A549 treated with ZK216348 at 1 μM for 4 hours (cell line): Measurements from ENCODE around the gene SRM. TPM values are rescaled to one million over a fixed set of nuclear protein-coding genes. Genes with fewer than 3 reads are reported as not detected.

Source experiments
- total RNA-seq: library from RNA; stranded (reverse); fragments of 200-300 nt; extraction: Qiagen RNA extraction; gene quantifications from 5 replicates; pipeline ENCODE4 v1.2.3, GENCODE V29; 2022; ENCODE audit warnings: low read depth

Gene SRM
- total RNA-seq = 102 to 210 TPM (median 208 TPM) in 5 replicates

DNA sequence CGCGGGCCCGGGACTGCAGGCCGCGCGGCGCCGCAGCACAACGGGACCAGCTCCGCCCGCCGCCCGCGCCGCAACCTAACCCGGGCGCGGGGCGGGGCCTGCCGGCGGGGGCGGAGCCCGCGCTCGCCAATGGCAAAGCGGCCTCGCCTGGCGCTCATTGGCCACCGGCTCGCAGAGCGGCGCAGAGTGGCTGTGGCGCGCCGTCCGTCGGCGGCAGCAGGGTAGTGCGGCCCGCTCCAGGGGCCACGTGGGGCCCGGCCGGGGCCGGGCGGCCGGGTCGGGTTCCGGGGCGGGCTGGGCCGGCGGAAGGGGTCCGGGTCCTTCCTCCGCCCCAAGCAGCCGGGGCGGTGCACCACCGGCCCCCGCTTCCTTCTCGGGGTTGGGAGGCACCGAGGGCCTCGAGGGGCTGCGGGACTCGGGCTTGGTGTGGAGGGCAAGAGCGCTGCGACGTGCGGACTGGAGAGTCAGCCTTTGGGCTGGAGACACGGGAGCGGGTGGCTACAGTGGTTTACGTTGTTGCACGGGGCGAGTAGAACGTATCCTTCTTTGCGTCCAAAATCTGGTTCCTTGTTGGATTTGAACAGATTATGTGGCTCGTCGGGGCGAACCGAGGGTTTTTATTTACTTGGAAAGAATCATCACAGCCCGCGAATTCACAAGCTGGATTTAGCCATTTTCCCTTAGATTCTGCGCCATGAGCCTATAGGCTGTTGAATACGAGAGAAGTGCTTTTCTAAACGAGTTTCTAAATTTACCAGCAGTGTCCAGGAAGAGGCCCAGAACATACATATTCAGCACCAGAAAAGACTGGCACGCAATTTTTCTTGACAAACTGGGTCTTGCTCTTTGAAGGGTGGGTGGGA, at the start of gene SRM:
Gene SRM (minus strand): TSS at position 51 of the 863 bp plus-strand sequence. CDS start 75 bp downstream, outside the sequence.

DNA sequence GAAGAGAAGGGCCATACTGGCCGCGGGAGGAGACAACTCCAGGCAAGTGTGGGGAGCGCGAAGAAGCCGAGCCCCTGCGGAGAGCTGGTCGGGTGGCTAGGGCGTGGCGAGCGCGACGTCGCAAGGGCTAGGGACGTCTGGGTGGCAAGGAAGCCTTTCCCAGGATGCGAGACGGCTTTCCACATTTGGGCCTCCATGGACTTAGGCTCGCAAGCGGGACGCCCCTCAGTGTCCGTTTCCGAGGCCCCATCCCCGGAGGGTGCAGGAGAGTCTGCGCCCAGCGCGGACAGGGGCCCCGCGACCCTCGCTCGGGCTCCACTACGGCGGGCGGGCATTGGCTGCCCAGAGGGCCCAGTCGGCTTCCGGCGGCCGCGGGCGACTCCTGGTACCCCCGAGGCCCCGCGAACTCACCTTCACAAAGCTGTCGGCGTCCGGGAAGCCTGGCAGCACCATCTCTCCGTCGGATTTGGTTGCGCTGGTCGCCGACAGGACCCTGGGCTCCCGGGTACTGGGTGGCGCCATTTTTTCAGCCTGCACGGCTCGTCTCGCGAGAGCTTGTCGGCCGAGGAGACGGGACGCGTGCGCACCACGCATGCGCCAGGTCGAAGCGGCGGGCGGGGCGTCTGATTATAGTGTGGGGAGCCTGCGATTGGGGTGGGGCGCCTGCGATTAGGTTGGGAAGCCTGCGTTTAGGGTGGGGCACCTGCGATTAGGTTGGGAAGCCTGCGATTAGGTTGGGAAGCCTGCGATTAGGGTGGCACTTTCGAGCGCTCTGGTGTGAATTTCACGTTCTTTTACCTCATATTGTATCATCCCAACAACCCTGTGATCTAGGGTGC, 39.7 kb upstream of the SRM start, which contains the start of gene EXOSC10:
Gene EXOSC10 (minus strand): TSS at position 560 of the 839 bp plus-strand sequence. CDS start 38 bp downstream, at position 522.

DNA sequence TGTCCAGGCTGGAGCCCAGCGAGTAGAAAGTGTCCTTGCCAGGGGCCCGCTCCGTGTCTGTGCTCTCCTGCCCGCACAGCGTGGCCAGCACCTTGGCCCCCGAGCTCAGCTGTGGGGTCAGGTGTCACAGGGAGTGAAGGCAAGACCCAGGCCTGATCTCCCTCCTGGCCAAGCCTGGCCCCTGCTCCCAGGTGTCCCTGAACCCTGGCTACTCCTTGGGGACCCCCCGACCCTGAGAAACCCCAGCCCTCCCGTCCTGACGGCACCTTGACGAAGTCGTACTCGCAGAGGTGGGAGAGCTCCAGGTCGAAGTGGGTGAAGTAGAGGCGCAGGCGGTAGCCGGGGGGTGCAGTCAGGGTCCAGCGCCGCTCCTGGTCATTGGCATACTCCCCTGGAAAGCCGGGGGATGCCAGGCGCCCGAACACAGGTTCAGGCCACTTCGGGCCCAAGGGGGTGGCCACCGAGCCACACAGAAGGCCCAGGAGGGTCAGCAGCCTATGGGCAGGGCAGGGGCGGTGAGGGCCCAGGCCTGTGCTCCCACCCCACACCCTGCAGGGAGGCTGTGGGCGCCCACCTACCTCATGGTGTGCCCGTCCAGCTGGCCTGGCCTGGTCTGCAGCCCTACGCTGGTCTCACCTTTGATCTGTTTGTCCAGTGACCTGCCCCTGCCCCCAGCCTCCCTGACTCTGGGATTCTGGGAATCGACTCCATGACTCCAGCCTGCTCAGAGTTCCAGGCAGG, 13.0 kb downstream of the SRM start, which contains the start of gene MASP2:
Gene MASP2 (minus strand): TSS at position 615 of the 741 bp plus-strand sequence. CDS start 32 bp downstream, at position 583.

DNA sequence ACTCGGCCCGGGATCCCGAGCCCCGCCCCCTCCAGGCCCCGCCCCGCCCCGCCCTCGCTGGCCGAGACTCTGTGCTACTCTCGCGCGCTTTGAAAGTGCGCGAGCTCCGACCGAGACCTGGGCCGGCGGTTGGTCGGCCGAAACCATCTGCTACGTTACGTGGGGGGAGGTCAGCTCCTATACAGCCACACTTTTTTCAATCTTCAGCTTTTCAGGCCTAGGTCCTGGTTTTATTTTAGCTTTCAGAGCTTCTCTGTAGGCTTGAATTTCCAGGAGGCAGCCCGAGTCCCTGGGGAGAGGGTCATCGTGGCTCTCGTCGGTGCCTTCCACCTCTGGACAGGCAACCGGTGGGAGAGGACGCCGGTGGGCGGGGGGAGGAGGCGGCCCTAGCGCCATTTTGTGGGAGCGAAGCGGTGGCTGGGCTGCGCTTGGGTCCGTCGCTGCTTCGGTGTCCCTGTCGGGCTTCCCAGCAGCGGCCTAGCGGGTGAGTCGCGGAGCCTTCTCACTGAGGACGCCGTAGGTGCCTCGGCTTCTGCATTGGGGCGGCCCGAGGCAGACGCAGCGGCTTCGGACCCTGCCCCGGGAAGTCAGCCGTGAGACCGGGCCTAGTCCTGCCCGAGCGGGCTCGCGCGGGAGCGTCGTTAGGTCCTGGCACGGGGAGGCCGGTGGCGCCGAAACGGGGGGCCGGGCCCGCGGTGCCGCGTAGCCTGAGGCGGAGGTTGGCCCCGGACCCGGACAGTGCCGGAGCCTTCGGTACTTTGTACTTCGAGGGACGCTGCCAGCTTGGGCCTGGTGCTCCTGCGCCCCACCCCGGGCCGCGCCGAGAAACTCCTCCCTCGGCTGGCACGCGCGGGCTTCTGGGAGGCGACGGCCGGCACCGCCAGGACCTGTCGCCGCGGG, 47.3 kb downstream of the SRM start, which contains the start of gene TARDBP:
Gene TARDBP (plus strand): TSS at position 395 of the 900 bp plus-strand sequence. CDS start 1,074 bp downstream, outside the sequence.

Other genes starting within 250 kb of the SRM start
- 188 to 222 TPM (median 195 TPM) in 5 replicates for gene TARDBP, start 47.4 kb downstream of the SRM start, total RNA-seq
- 0.12 to 0.85 TPM (median 0.33 TPM) in 3 of 5 replicates, not detected in the others for gene MASP2, start 12.8 kb downstream of the SRM start, total RNA-seq
- gene EXOSC10, start 39.9 kb upstream of the SRM start, total RNA-seq = 36.9 to 41.7 TPM (median 38.6 TPM) in 5 replicates
- gene ANGPTL7, start 129.3 kb upstream of the SRM start, total RNA-seq = not detected in 5 replicates
- gene MTOR, start 202.5 kb upstream of the SRM start, total RNA-seq = 12.4 to 16.1 TPM (median 14.7 TPM) in 5 replicates
- gene UBIAD1, start 213.2 kb upstream of the SRM start, total RNA-seq = 13.2 to 17.4 TPM (median 15.9 TPM) in 5 replicates